NOMO-1 (cell line): ENCODE measurements around the gene DOLPP1.

Experiments
- DNase-seq, 2 experiments: peaks; one replicate each; lab custom pipeline; 2025; ENCODE audit not compliant: unreplicated experiment in 2 of 2; lab: John Stamatoyannopoulos, UW

Gene DOLPP1

DNA sequence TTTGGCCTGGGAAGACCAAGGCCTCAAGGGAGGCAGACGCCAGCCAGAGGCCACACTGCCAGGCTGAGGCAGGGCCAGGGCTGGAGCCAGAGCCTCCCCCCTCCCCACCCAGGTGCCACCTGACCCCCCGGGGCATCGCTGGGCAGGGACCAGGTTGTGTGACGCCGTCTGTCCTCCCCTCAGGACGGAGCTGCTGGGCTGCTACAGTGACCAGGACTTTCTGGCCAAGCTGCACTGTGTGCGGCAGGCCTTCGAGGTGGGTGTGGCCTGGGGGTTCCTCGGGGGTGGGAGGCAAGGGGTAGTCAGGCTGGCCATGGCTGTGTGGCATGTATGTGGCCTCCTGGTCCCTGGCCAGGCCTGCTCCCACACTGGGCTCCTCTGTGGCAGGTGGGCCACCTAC lies 17.9 kb upstream of the DOLPP1 start:
- no peak for DNase-seq

DNA sequence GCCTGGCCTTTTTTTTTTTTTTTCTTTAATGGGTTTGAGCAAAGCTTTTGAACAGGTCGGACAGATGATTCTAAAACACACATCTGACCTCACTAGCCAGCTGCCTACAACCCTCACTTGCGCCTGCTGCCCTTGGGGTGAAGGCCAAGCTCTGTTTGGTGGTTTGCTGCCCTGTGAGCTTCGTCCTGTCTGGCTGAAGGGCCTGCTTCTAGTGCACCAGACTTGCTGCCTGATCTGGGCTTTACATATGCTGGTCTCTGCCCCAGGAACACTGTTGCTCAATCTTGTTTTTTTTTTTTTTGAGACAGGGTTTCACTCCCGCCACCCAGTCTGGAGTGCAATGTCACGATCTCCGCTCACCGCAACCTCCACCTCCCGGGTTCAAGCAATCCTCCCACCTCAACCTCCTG lies 16.4 kb upstream of the DOLPP1 start:
- DNase-seq: no peak

DNA sequence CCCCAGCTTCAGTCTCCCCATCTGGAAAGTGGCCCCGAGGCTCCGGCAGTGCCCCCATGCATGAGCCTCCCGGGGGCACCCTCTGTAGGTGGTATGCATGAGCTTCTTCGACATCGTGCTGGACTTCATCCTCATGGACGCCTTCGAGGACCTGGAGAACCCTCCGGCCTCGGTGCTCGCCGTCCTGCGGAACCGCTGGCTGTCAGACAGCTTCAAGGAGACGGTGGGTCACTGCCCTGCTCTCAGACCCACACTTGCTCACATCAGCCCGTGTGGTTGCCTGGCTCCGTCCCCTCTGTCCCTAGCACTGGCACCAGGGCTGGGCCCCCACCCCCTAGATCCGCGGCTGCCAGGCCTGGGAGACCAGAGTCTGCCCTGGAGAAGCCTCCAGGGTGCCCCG lies 12.8 kb upstream of the DOLPP1 start:
- no peak for DNase-seq

DNA sequence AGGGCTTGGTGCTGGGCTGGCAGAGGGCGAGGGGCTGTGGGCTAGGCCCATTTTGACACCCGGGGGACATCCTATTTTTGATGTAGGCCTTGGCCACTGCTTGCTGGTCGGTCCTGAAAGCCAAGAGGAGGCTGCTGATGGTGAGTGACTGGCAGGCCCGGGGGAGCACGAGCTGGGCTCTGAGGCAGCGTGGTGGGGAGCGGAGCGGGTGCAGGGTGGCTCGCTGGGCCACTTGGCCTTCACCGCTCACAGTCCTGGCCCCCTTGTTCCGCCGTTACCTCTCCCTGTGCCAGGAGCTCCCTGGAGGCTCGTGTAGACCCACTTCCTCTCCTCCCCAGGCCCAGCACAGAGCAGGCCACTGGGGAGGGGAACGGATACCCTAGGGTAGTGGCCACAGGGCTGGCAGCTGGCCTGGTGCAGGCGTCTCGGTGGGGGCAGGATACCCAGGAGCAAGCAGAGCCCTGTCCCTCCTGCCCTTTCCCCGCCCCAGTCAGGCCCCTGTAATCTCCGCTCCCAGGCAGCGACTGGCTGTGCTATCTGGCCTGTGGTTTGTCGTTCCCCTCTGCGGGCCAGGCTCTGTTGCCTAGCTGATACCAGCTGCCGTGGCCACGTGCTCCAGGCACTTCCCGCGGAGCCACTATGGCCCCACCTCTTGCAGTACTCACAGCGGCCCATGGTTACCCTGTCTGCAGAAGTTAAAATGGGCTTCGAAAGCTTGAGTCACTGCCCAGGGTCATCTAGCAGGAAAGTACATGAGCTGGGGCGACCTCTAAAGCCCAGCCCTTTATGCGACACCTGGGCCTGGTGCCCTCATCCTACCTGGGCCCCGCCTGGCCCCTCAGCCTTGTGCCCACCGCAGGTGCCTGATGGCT lies 11.7 kb upstream of the DOLPP1 start:
- peak; percentile 77 to 82 for DNase-seq

DNA sequence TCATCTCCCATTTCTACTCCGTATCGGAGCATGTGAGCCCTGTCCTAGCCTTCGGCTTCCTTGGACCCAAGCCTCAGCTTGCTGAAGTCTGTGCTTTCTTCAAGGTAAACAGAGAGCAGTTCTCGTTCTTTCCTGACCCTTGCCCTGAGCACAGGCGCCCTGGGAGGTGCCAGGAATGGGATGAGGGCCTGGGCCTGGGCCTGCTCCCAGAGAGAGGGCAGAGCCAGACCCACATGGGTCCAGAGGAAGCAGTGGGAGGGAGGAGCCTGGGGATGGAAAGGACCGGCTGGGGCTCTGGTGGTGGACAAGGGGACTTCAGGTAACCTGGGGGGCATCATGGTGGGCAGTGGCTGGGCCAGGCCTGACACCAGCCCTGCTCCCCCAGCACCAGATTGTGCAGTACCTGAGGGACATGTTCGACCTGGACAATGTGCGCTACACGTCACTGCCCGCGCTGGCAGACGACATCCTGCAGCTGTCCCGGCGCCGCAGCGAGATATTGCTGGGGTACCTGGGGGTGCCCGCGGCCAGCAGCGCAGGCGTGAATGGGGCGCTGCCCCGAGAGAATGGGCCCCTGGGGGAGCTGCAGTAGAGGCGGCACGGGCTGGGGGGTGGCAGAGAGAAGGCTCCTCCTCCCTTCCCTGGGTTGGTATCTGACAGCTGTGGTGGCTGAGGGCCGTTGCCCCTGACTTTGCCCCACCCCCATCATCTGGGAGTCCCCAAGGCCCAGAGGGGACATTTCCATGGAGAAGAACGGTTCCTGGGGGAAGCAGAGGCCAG lies 10.9 kb upstream of the DOLPP1 start:
- no peak for DNase-seq

DNA sequence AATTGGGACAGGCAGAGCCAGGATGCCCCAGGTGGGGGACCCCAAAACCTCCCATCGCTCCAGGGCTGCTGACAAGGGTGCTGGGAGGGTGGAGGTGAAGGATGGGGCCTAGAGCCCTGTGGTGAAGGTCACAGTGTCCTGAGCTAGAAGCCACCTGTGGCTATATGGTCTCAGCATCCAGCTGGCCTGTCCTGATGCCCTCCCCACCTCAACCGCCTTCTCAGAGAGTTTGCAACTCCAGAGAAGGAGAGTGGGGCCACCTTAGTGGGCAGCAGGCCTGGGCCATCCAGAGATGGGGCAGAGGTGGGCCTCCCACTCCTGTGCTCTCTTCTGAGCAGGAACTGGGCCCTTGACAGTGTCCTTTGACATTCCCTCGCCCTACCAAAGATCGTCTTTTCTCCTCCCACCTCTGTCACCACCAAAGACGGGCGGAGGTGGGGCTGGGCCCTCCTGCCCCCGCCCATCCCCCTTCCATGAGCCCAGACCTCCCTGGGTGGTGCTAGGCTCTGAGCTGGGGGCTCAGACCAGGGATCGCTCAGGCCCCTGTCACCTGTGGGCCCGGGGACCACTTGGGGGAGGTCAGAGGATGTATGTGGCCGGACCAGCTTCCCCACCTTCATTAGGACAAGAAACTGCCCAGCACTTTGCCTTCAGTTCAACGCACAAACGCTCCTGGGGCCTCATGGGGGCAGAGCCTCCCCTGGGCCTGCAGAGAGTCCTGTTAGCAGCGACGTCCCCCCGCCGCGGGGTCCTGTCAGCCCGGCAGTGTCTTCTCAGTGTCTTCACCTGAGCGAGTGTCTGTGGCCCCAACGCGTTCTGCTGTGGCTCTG lies 10.0 kb upstream of the DOLPP1 start:
- no peak for DNase-seq

DNA sequence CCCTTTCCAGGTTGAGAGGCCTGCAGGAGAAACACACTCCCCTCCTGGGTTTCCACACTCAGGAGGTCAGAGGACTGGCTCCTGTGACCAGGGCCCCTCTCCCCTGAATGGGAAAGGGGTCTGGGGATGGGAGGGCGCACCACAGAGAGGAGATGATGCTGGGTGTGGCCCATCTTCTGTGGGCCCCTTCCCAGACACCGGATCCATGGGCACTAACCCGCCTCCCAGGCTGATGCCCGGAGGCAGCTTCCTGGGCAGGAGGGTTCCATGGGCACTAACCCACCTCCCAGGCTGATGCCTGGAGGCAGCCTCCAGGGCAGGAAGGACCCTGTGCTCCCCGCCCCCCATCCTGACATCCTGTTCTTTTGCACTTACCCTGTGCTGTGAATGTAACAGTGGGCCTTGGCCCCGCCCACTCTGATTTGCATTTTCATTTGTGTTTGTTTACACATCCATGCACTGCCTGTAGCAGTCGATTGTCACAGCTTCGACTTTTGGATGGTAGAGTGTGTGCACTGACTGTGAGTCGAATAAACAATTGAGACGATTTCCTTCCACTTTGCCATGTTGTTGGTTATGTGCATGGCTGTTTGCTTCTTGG lies 9.3 kb upstream of the DOLPP1 start:
- DNase-seq: no peak

DNA sequence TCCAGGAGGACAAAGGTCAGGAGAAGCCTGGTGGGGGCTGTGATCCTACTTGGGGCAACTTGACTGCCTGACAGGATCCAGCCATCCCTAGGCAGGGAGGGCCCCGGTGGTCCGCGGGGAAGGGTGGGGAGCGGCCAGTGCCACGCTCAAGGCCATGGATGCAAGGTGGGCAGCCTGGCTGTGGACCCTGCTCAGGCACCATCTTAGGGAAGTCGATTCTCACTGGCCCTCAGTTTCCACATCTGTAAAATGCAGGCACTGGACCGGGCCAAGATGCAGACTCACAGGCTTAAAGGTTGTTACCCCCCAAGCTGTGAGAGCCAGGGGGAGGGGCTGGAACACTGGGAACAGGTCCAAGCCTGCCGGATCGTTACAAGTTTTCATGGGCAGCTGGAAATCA lies 8.7 kb upstream of the DOLPP1 start:
- no peak for DNase-seq

DNA sequence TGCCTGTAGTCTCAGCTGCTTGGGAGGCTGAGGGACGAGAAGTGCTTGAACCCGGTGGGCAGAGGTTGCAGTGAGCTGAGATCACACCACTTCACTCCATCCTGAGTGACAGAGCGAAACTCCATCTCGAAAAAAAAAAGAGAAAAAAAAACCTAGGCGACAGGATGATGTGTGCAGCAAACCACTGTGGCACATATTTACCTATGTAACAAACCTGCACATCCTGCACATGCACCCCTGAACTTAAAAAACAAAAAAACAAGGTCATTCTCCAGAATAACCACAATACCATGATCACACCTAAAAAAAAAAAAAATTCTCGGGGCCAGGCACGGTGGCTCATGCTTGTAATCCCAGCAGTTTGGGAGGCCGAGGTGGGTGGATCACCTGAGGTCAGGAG lies 7.5 kb upstream of the DOLPP1 start:
- DNase-seq: no peak

DNA sequence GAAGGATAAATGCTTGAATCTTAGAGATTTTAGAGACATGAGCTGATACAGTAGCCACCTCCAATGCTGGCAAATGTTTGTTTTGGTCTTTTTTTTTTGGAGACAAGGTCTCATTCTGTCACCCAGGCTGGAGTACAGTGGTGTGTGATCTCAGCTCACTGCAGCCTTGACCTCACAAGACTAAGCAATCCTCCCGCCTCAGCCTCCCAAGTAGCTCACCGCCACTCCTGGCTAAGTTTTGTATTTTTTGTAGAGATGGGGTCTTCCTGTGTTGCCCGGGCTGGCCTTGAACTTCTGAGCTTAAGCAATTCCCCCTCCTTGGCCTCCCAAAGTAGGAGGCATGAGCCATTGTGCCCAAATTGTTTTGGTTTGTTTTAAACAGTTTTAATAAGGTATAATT lies 6.8 kb upstream of the DOLPP1 start:
- DNase-seq: no peak

DNA sequence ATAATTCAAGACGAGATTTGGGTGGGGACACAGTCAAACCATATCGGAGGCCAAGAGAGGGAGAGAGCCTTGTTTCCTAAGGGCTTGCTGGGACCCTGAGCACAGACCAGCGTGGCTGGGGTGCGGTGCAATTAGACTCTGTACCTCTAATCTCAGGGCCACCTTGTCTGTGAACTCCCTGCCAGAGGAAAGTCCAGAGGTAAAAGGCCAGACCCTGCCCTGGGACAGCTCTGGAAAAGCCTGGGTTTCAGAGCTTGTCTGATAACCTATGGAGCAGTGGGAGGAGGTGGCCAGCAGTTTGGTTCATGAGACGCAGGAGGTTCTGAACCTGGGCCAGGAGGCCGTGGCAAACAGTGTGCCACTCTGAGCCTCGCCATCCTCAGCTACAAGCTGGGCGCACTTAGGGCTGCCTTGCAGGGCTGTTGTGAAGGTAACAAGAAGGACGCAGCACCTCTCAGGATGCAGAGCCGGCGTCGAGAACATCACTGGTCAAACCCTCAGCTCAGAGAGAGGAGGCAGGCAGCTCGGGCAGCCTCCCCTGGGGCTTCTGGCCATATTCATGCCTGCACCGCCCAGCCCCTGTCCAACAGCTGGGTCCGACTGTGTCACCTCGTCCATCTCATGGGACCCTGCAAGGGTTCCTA lies 4.8 kb upstream of the DOLPP1 start:
- DNase-seq: no peak

DNA sequence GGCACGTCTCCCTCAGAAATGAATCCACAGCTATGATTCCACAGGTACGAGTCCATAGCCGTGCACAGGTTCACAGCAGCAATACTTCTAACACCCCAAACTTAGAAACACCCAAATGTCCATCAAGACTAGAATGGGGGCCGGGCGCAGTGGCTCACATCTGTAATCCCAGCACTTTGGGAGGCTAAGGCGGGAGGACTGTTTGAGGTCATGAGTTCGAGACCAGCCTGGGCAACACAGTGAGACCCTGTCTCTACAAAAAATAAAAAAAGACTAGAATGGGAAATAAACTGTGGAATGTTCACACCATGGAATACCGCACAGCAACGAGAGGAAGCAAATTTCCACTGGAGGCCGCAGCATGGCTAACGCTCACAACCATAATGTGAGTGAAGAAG lies 4.3 kb upstream of the DOLPP1 start:
- no peak for DNase-seq

DNA sequence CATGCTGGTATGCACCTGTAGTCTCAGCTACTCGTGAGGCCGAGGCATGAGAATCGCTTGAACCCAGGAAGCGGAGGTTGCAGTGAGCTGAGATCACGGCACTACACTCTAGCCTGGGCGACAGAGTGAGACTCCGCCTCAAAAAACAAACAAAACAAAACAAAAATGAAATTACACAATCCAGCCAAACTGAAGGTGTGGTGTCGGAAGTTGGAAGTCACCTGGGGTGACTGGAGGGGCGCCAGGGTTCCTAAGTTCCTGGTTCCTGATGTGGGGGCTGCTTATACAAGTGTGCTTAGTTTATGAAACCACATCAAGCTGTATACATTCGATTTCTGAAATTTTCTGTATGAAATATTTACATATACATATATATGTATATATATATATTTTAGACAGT lies 3.7 kb upstream of the DOLPP1 start:
- no peak for DNase-seq

DNA sequence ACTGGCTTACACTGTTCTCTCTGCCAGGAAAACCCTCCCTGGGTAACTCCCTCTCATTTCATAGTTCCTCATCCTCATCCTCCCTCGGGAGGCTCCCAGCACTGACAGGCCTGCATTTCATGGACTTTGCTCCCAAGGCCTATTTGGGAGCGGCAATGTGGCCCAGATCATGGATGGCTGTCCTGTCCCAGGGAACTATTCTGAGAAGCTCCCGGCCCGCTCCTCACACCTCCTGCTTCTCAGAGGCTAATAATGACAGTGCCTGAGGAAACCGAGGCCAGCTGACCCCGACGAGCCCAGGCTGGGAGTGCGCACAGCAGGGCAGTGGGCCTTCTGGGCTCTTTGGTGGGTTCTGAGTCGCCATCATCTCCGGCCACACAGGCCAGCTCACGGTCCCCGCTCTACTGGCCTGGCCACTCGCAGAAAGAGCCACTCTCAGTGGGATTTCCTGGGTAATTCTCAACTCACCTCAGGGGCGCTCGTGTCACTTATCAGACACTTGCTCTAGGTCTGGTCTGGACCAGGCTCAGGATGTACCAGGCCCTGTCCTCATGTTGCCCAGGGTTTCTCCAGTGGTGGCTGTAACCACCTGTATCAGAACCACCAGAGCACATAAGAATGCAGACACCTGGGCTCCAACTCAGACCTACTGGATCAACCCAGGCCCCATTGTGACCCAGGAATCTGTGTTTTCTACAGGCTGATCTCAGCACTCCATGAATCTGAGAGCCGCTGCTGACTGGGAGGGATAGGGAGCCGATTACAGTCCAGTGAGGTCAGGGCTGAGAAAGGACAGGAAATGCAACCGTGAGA lies 2.0 kb upstream of the DOLPP1 start:
- no peak for DNase-seq

DNA sequence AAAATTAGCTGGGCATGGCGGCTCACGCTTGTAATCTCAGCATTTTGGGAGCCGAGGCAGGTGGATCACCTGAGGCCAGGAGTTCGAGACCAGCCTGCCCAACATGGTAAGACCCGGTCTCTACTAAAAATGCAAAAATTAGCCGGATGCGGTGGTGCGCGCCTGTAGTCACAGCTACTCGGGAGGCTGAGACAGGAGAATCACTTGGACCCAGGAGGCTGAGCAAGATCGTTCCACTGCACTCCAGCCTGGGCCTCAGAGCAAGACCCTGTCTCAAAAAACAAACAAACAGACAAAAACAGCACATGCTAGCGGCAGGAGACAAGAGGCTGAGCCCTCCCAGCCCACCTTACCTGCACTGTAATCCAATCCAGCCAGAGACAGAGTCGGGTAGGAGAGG lies 1.1 kb upstream of the DOLPP1 start:
- DNase-seq: no peak

DNA sequence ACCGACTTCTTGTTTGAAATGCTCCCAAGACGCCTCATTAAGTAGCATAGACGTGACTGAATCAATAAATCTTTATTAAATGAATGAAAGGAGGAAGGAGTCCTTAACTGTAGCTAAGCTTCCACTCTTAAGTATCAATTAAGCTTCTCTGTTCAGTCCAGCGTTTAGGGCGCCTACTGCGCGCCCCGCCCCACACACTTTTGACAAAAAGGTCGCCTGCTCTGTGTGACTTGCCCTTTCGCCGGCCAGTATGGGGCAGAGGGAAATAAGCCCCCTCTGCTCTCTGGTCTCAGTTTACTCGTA lies 662 bp upstream of the DOLPP1 start:
- DNase-seq: peak in 1 of 2 experiments; percentile 12

DNA sequence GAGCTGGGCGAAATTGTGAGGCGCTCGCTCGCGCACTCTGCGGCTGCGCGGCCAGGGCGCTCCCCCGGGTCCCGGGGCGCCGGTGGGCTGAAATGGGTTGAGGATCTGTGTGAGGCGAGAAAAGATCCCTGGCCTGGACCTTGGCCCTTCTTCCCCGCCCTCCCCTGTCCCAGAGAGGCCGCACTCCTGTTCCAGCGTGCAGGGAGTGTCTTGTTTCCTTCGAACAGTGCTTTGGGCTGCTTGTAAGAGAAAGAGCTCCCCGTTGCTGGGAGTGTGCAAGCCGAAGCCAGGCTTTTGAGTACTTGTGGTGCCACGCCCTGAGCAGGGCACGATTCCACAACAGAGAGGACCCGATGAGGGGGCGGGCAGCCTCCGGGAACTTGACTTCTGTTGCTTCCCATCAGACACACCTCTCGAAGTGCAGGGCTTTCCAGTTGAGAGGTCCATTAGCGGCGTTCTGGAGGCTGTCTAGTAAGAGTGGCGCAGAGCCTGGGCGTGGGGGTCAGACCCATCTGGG lies 535 bp downstream of the DOLPP1 start:
- DNase-seq: no peak

DNA sequence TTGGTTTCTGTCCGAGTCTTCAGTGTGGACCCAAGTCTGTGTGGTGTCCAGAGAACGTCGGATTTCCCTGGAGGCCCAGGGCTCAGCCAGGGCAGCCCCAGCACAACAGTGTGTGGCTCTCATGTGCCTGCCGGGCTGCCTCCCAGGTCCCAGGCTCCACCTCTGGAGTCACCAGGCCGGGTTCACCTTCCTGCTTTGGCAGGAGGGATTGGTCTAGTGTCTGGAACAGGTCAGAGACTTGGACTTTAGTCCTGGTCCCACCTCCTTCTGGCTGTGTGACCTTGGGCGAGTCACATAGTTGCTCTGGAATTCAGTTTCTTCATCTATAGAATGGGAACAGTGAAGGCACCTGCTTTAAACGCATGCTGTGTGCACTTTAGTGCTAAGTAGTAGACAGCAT lies 3.2 kb downstream of the DOLPP1 start:
- no peak for DNase-seq

DNA sequence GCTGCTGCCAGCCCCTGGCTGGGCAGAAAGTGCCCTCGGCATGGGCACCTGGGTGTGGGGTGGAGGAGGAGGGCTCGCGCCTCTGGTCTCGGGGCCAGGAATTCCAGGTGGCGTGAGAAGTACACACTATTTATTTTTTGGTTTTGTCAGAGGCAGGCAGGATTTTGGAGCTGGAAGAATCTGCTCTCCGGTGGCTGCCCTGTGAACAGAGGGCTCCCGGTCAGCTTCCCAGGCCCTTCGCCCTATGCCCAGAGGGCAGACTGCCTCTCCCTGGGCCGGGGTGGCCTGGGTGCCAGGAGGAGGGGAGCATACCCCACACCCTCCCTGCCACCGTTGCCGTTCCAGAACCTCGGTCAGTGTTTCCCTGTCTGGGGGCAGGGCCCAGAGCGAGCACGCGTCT lies 8.3 kb downstream of the DOLPP1 start:
- DNase-seq: no peak
